Ishikawa (cell line): ENCODE results near the gene RIC8B.

Source experiments
- CEBPB ChIP-seq: IDR thresholded peaks from 2 replicates; pipeline ENCODE4 v1.6.1; 2012
- CREB1 ChIP-seq: IDR thresholded peaks from 2 replicates; pipeline ENCODE4 v1.6.1; 2012; ENCODE audit warnings: low read depth
- EGR1 ChIP-seq: IDR thresholded peaks from 2 replicates; pipeline ENCODE4 v1.6.1; 2012
- EP300 ChIP-seq: IDR thresholded peaks from 2 replicates; pipeline ENCODE4 v1.6.1; 2012; ENCODE audit warnings: borderline replicate concordance
- NFIC ChIP-seq: IDR thresholded peaks from 2 replicates; pipeline ENCODE4 v1.6.1; 2012
- RAD21 ChIP-seq: IDR thresholded peaks from 2 replicates; pipeline ENCODE4 v1.6.1; 2012; ENCODE audit warnings: low read depth
- REST ChIP-seq: IDR thresholded peaks from 2 replicates; pipeline ENCODE4 v1.6.1; 2012; ENCODE audit warnings: low read depth, mild to moderate bottlenecking
- TAF1 ChIP-seq: IDR thresholded peaks from 2 replicates; pipeline ENCODE4 v1.6.1; 2012; ENCODE audit warnings: low read depth, mild to moderate bottlenecking
- TCF12 ChIP-seq: IDR thresholded peaks from 2 replicates; pipeline ENCODE4 v1.6.1; 2012; ENCODE audit warnings: low read depth
- TEAD4 ChIP-seq: IDR thresholded peaks from 2 replicates; pipeline ENCODE4 v1.6.1; 2012
- USF1 ChIP-seq: IDR thresholded peaks from 2 replicates; pipeline ENCODE4 v1.6.1; 2012
- YY1 ChIP-seq: IDR thresholded peaks from 2 replicates; pipeline ENCODE4 v1.6.1; 2012; ENCODE audit warnings: low read depth
- ZBTB7A ChIP-seq: IDR thresholded peaks from 2 replicates; pipeline ENCODE4 v1.6.1; 2012; ENCODE audit warnings: low read depth
- TF ChIP-seq, protein P1 (sequence below): IDR thresholded peaks from 2 replicates; pipeline ENCODE4 v1.6.1; 2012

RIC8B gene

DNA sequence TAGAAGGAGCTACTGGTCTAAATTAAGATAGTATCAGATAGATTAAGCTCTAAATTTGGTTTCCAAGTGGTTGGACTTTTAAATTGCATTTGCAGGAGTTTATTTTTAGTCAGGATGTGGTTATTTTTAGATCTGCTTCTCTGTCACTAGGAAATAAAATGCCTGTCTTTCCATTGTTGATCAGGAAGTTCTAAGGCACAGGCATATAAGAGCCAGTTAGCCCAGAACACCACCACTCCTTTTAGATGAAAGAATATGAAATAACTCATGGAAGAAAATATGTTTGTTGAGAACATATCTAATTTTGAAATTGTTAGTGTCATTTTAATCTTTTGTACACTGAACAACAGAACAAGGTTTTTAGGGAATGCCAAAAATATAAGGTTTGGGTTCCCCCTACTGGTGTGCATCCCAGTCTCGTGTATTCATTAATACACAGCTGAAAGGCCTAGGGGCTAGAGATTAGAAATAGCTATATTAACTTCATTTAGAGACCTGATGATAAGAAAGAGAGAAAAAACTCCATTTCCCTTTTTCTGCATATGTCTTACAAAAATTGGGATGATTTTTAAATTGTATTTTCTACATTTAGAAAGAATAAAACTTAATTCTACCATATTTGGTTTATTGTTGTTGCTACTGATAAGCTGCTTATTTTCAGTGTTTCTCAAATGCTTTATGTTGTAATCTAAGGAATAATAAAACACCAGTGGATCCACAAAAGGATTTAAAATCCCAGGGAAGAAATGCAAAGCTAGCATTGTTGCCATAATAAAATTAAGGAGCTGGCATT, 67.2 kb downstream of the RIC8B start:
- TF ChIP-seq RAD21 (peak; percentile 74), TAF1 (no peak)

DNA sequence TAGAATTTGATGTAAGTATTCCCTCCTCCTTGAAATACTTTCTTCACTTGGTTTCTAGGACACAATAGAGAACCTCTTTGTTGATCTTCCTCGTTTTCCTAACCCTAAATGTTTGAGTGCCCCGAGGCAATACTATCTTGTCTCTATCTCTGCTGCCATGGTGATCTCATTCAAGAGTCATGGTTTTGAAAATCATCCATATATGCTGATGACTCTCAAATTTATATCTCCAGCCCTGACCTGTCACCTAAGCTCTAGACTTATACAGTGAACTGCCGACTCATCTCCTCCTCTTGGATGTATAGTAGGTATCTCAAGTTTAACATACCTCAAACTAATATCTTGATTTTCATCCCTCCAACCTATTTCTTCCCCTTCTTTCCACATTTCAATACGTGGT, 71.4 kb downstream of the RIC8B start:
- TF ChIP-seq TEAD4 (no peak), CREB1 (no peak), TAF1 (no peak), NFIC (no peak), EP300 (no peak), REST (no peak), TCF12 (no peak), EGR1 (no peak), RAD21 (no peak), USF1 (no peak), ZBTB7A (no peak)

DNA sequence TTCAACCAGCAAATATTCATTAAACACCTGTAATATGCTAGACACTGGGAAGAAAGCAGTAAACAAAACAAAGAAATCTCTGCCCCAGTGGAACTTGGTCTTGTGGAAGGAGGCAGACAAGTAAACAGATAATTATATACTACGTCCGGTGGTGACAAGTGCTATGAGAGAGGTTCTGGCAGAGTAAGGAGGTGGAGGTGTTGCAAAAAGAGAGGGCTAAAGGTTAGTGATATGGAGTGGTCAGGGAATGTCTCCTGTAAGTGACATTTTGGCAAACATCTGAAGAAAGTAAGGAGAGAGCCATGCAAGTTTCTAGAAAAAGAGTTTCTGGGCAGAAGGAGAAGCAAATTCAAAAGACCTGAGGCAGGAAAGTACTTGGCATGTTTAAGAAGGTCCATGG, 73.4 kb downstream of the RIC8B start:
- TF ChIP-seq REST (no peak), ZBTB7A (no peak)

DNA sequence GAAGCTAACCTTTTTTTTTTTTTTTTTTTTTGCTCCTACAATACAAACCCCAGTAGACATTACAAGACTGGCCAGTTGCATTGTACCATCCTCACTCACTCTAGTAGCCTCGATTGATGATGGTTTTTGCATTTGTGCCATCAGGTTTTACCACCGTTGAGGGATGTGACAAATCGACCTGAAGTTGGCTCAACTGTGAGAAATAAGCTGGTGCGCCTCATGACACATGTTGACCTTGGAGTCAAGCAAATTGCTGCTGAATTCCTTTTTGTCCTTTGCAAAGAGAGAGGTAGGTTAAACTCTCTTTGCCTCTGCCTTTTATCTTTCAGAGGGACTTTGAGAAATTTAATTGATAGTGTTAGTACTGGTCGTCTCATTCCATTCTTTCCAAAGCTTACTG, 76.8 kb downstream of the RIC8B start:
- TF ChIP-seq USF1 (no peak), EGR1 (no peak), EP300 (no peak)

- TF ChIP-seq NFIC = no peak
- no peak for TF ChIP-seq TEAD4
- TF ChIP-seq CREB1 = no peak
- no peak for TF ChIP-seq YY1
- TF ChIP-seq TAF1 = no peak
- no peak for TF ChIP-seq USF1
- no peak for TF ChIP-seq CEBPB
- TF ChIP-seq, protein P1, sequence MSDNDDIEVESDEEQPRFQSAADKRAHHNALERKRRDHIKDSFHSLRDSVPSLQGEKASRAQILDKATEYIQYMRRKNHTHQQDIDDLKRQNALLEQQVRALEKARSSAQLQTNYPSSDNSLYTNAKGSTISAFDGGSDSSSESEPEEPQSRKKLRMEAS = no peak
- no peak for TF ChIP-seq TCF12
- no peak for TF ChIP-seq REST
- TF ChIP-seq RAD21 = no peak
- no peak for TF ChIP-seq EP300
- no peak for TF ChIP-seq EGR1
- no peak for TF ChIP-seq ZBTB7A
Observed at GRCh38 chr12:106854723-106855122, 80.2 kb downstream of the RIC8B start.
